ENCODE measurements around the gene TEX48.

The TEX48 gene

GRCh38 chr9:114684036-114684435 lies 2.0 kb upstream of the TEX48 start:
- no peak for TF ChIP-seq POLR2AphosphoS5 (IDR thresholded peaks at IDR 0.05; ENCODE audit: low read depth, low read length)
- no peak for TF ChIP-seq REST (IDR thresholded peaks at IDR 0.05; ENCODE audit: insufficient read depth in 1 of 2, low read depth in 2 of 2, low read length in 2 of 2)
- no peak for TF ChIP-seq TAF1 (IDR thresholded peaks at IDR 0.05; ENCODE audit: borderline replicate concordance, insufficient read depth, low read length)
- TF ChIP-seq FOXP2 (optimal IDR thresholded peaks at IDR 0.05; ENCODE audit: borderline replicate concordance, extremely low read depth, extremely low read length, insufficient read depth) = no peak
- no peak for TF ChIP-seq SIN3A (IDR thresholded peaks at IDR 0.05; ENCODE audit: borderline replicate concordance, insufficient read depth, low read length)

GRCh38 chr9:114682846-114683245 lies 854 bp upstream of the TEX48 start:
- TF ChIP-seq SIN3A (IDR thresholded peaks at IDR 0.05; ENCODE audit: borderline replicate concordance, insufficient read depth, low read length) = no peak
- no peak for TF ChIP-seq POLR2AphosphoS5 (IDR thresholded peaks at IDR 0.05; ENCODE audit: low read depth, low read length)
- TF ChIP-seq REST (IDR thresholded peaks at IDR 0.05; ENCODE audit: insufficient read depth in 1 of 2, low read depth in 2 of 2, low read length in 2 of 2) = no peak
- no peak for TF ChIP-seq FOXP2 (optimal IDR thresholded peaks at IDR 0.05; ENCODE audit: borderline replicate concordance, extremely low read depth, extremely low read length, insufficient read depth)
- TF ChIP-seq TAF1 (IDR thresholded peaks at IDR 0.05; ENCODE audit: borderline replicate concordance, insufficient read depth, low read length) = no peak

- no peak for TF ChIP-seq REST (IDR thresholded peaks at IDR 0.05; ENCODE audit: insufficient read depth in 1 of 2, low read depth in 2 of 2, low read length in 2 of 2)
- TF ChIP-seq TAF1 (IDR thresholded peaks at IDR 0.05; ENCODE audit: borderline replicate concordance, insufficient read depth, low read length) = no peak
- TF ChIP-seq POLR2AphosphoS5 (IDR thresholded peaks at IDR 0.05; ENCODE audit: low read depth, low read length) = no peak
- TF ChIP-seq FOXP2 (optimal IDR thresholded peaks at IDR 0.05; ENCODE audit: borderline replicate concordance, extremely low read depth, extremely low read length, insufficient read depth) = no peak
- no peak for TF ChIP-seq SIN3A (IDR thresholded peaks at IDR 0.05; ENCODE audit: borderline replicate concordance, insufficient read depth, low read length)
Observed at GRCh38 chr9:114680259-114681001, 1.6 kb downstream of the TEX48 start.

- TF ChIP-seq REST (IDR thresholded peaks at IDR 0.05; ENCODE audit: insufficient read depth in 1 of 2, low read depth in 2 of 2, low read length in 2 of 2) (no peak), FOXP2 (optimal IDR thresholded peaks at IDR 0.05; ENCODE audit: borderline replicate concordance, extremely low read depth, extremely low read length, insufficient read depth) (no peak), TAF1 (IDR thresholded peaks at IDR 0.05; ENCODE audit: borderline replicate concordance, insufficient read depth, low read length) (no peak), POLR2AphosphoS5 (IDR thresholded peaks at IDR 0.05; ENCODE audit: low read depth, low read length) (no peak), SIN3A (IDR thresholded peaks at IDR 0.05; ENCODE audit: borderline replicate concordance, insufficient read depth, low read length) (no peak)
Observed at GRCh38 chr9:114678795-114679194, 3.2 kb downstream of the TEX48 start.

All from PFSK-1 (cell line).